ENCODE results near the gene FYCO1.

Gene FYCO1

DNA sequence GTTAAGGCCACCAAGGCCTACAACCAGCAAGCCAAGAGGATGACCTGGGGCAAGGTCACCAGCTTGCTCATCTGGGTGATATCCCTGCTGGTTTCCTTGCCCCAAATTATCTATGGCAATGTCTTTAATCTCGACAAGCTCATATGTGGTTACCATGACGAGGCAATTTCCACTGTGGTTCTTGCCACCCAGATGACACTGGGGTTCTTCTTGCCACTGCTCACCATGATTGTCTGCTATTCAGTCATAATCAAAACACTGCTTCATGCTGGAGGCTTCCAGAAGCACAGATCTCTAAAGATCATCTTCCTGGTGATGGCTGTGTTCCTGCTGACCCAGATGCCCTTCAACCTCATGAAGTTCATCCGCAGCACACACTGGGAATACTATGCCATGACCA, 48.7 kb downstream of the FYCO1 start:
- Histone ChIP-seq H3K27me3 (ENCODE audit: insufficient read depth, low read length, poor library complexity, severe bottlenecking) (no peaks in the 10 kb centered on the region), H3F3A (ENCODE audit: low read depth) (no peaks in the 10 kb centered on the region), H3K9me2 (replicated peaks; ENCODE audit: low read depth, low read length) (no peaks in the 10 kb centered on the region), H3K4me2 (ENCODE audit: low read depth, low read length, poor library complexity, severe bottlenecking) (no peak overlapping the region), H2AFZ (ENCODE audit: low read length) (no peak overlapping the region), H3K79me2 (ENCODE audit: insufficient read depth, low read length) (no peaks in the 10 kb centered on the region), H3K36me3 (ENCODE audit: insufficient read depth, low read length) (peaks cover 29% of the 10 kb centered on the region; the same call in 1 of the 2 replicates), H3K4me1 (ENCODE audit: insufficient read depth, low read length, poor library complexity, severe bottlenecking) (peaks cover 27% of the 10 kb centered on the region), H4K20me1 (ENCODE audit: insufficient read depth, low read length, poor library complexity, severe bottlenecking) (no peaks in the 10 kb centered on the region), H3K9me3 (ENCODE audit: insufficient read depth, low read depth, low read length) (no peaks in the 10 kb centered on the region), H3K4me3 (ENCODE audit: low read length, poor library complexity, severe bottlenecking) (no peak overlapping the region), H3K9ac (ENCODE audit: low read depth, low read length, poor library complexity, severe bottlenecking) (no peak overlapping the region)
- TF ChIP-seq, protein P1, sequence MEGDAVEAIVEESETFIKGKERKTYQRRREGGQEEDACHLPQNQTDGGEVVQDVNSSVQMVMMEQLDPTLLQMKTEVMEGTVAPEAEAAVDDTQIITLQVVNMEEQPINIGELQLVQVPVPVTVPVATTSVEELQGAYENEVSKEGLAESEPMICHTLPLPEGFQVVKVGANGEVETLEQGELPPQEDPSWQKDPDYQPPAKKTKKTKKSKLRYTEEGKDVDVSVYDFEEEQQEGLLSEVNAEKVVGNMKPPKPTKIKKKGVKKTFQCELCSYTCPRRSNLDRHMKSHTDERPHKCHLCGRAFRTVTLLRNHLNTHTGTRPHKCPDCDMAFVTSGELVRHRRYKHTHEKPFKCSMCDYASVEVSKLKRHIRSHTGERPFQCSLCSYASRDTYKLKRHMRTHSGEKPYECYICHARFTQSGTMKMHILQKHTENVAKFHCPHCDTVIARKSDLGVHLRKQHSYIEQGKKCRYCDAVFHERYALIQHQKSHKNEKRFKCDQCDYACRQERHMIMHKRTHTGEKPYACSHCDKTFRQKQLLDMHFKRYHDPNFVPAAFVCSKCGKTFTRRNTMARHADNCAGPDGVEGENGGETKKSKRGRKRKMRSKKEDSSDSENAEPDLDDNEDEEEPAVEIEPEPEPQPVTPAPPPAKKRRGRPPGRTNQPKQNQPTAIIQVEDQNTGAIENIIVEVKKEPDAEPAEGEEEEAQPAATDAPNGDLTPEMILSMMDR (conservative IDR thresholded peaks at IDR 0.05; ENCODE audit: low read length) = no peak
- TF ChIP-seq EZH2phosphoT487 (IDR thresholded peaks at IDR 0.05; ENCODE audit: borderline replicate concordance) = no peak

DNA sequence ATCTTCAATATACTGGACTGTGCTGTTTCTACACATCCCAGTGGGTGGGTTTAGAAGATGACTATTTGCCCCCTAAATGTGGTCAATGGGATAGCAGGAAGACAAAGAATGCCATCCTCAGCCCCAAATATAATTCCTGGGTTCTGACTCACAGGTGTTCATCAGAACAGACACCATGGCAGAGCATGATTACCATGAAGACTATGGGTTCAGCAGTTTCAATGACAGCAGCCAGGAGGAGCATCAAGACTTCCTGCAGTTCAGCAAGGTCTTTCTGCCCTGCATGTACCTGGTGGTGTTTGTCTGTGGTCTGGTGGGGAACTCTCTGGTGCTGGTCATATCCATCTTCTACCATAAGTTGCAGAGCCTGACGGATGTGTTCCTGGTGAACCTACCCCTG, 49.3 kb downstream of the FYCO1 start:
- Histone ChIP-seq H3K4me2 (ENCODE audit: low read depth, low read length, poor library complexity, severe bottlenecking) (no peak overlapping the region), H3K9ac (ENCODE audit: low read depth, low read length, poor library complexity, severe bottlenecking) (no peak overlapping the region), H3K79me2 (ENCODE audit: insufficient read depth, low read length) (no peaks in the 10 kb centered on the region), H3K27me3 (ENCODE audit: insufficient read depth, low read length, poor library complexity, severe bottlenecking) (no peaks in the 10 kb centered on the region), H2AFZ (ENCODE audit: low read length) (no peak overlapping the region), H3K36me3 (ENCODE audit: insufficient read depth, low read length) (peaks cover 23% of the 10 kb centered on the region; the same call in 1 of the 2 replicates), H3K9me2 (replicated peaks; ENCODE audit: low read depth, low read length) (no peaks in the 10 kb centered on the region), H4K20me1 (ENCODE audit: insufficient read depth, low read length, poor library complexity, severe bottlenecking) (no peaks in the 10 kb centered on the region), H3K9me3 (ENCODE audit: insufficient read depth, low read depth, low read length) (no peaks in the 10 kb centered on the region), H3F3A (ENCODE audit: low read depth) (no peaks in the 10 kb centered on the region), H3K4me1 (ENCODE audit: insufficient read depth, low read length, poor library complexity, severe bottlenecking) (peaks cover 27% of the 10 kb centered on the region), H3K4me3 (ENCODE audit: low read length, poor library complexity, severe bottlenecking) (no peak overlapping the region)
- TF ChIP-seq EZH2phosphoT487 (IDR thresholded peaks at IDR 0.05; ENCODE audit: borderline replicate concordance) = no peak
- TF ChIP-seq, protein P1 (conservative IDR thresholded peaks at IDR 0.05; ENCODE audit: low read length) = peak; percentile 30; the same call in 1 of the 2 replicates

DNA sequence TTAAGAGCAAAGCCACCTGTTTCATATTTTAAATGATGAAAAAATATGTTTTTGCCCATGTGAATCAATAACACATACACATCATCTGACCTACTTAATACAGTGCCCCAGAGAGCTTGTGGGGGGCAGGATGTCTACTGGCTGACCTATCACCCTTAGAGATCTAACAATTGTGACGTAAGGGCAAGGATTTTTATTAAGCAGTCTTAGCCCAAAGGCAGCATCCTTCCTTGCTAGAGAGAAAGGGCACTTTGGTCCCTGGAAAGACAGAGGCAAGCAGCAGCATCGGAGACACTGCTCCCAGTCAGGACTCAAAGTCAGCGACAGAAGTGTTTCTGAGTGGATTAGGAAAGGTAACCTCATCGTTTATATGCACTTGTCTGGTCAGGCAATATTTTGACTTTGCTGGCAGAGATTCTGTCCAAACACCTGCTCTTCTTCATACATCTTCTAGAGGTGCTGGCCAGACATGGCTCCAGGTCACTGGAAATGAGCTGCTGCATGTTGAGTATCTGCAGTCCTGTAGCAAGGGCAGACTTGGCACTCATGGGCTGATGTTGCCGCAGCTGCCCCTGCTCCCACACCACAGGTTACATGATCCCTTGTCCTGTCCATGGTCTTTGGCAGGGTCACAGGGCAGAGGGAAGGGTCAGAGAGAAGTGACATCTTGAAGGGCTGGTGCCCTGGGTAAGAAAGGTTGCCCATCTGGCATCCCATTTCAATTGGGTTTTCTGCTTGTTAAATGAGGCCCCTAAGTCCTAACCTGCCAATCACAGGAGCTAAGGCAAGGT, 50.6 kb downstream of the FYCO1 start:
- Histone ChIP-seq H3K4me3 (ENCODE audit: low read length, poor library complexity, severe bottlenecking) (no peak overlapping the region), H3F3A (ENCODE audit: low read depth) (no peaks in the 10 kb centered on the region), H4K20me1 (ENCODE audit: insufficient read depth, low read length, poor library complexity, severe bottlenecking) (no peaks in the 10 kb centered on the region), H3K36me3 (ENCODE audit: insufficient read depth, low read length) (peaks cover 19% of the 10 kb centered on the region; the same call in 1 of the 2 replicates), H3K27me3 (ENCODE audit: insufficient read depth, low read length, poor library complexity, severe bottlenecking) (no peaks in the 10 kb centered on the region), H3K4me1 (ENCODE audit: insufficient read depth, low read length, poor library complexity, severe bottlenecking) (peaks cover 24% of the 10 kb centered on the region), H3K9me2 (replicated peaks; ENCODE audit: low read depth, low read length) (no peaks in the 10 kb centered on the region), H3K9me3 (ENCODE audit: insufficient read depth, low read depth, low read length) (no peaks in the 10 kb centered on the region), H2AFZ (ENCODE audit: low read length) (no peak overlapping the region), H3K9ac (ENCODE audit: low read depth, low read length, poor library complexity, severe bottlenecking) (no peak overlapping the region), H3K79me2 (ENCODE audit: insufficient read depth, low read length) (no peaks in the 10 kb centered on the region), H3K4me2 (ENCODE audit: low read depth, low read length, poor library complexity, severe bottlenecking) (no peak overlapping the region)
- TF ChIP-seq EZH2phosphoT487 (IDR thresholded peaks at IDR 0.05; ENCODE audit: borderline replicate concordance) = no peak
- TF ChIP-seq, protein P1 (conservative IDR thresholded peaks at IDR 0.05; ENCODE audit: low read length) = no peak
